Kidney (tissue), 14 donors: Measurements from ENCODE around the gene FN3K. TPM values are rescaled to one million over a fixed set of nuclear protein-coding genes. Genes with fewer than 3 reads are reported as not detected.

ENCODE experiments used
- DNase-seq, 5 donors: peaks; one replicate each; pipeline ENCODE4 v3.0.0-alpha.2; 2013 to 2020
- FAIRE-seq: peaks from 2 replicates; lab custom pipeline; 2012; peaks lifted over from hg19 to GRCh38; lab: Jason Lieb, UNC
- H3K27ac ChIP-seq, 2 donors: one replicate each; pipeline ENCODE4 v1.7.0; 2013; ENCODE audit warnings: low read depth in 2 of 2, low read length in 2 of 2, inconsistent platforms in 1 of 2
- H3K27me3 ChIP-seq: one replicate; pipeline ENCODE4 v1.7.1; 2013; ENCODE audit warnings: low read length, inconsistent platforms; ENCODE audit not compliant: control insufficient read depth, insufficient read depth
- H3K36me3 ChIP-seq, 3 donors: one replicate each; pipeline versions ENCODE4 v1.7.0 to v1.7.1; 2013; ENCODE audit warnings: low read length in 3 of 3, control low read depth in 1 of 3, inconsistent platforms in 1 of 3; ENCODE audit not compliant: insufficient read depth in 3 of 3, control insufficient read depth in 2 of 3
- H3K4me1 ChIP-seq, 3 donors: one replicate each; pipeline versions ENCODE4 v1.7.0 to v1.7.1; 2013; ENCODE audit warnings: low read length in 3 of 3, inconsistent platforms in 1 of 3, low read depth in 1 of 3; ENCODE audit not compliant: control insufficient read depth in 2 of 3, insufficient read depth in 2 of 3
- H3K4me3 ChIP-seq, 3 donors: one replicate each; pipeline versions ENCODE4 v1.7.0 to v1.8.1; 2013; ENCODE audit warnings: low read length in 3 of 3, control low read depth in 1 of 3, inconsistent platforms in 1 of 3
- H3K9ac ChIP-seq, 3 donors: one replicate each; pipeline versions ENCODE4 v1.7.0 to v1.7.1; 2013; ENCODE audit warnings: low read length in 3 of 3, control low read depth in 1 of 3, inconsistent platforms in 1 of 3
- H3K9me3 ChIP-seq, 3 donors: one replicate each; pipeline versions ENCODE4 v1.7.0 to v1.7.1; 2013; ENCODE audit warnings: low read length in 3 of 3, control low read depth in 1 of 3, inconsistent platforms in 1 of 3; ENCODE audit not compliant: control insufficient read depth in 2 of 3, insufficient read depth in 1 of 3
- CTCF ChIP-seq: IDR thresholded peaks from 3 replicates; pipeline ENCODE4 v1.5.1; 2012; ENCODE audit warnings: mild to moderate bottlenecking, moderate library complexity, borderline replicate concordance; ENCODE audit not compliant: insufficient read depth; ENCODE audit errors: extremely low read depth
- intact Hi-C: fragments of 100-400 bp; cut with DNase I; formaldehyde crosslinking; loops from one replicate; pipeline ENCODE4 v1.11.1; 2022
- polyA plus RNA-seq: library from polyadenylated mRNA; stranded (reverse); fragments of 350-450 nt; fragmentation: Illumina TruSeq; extraction: RNeasy Lipid Tissue Mini Kit (QIAGEN cat#74804); gene quantifications from one replicate; pipeline ENCODE4 v1.2.3, GENCODE V29; 2014; ENCODE audit warnings: low read depth, low replicate concordance; ENCODE audit not compliant: insufficient read depth
- total RNA-seq: library from RNA; stranded (reverse); fragmentation: NEBNext Ultra II Directional; extraction: Animal tissue kit (Norgen Biotek cat#: 25700); gene quantifications from one replicate; pipeline ENCODE4 v1.2.1, GENCODE V29; 2021
- donor health status: control.
- donor health status: control.
- donor health status: control.
- donor health status: control.
- donor health status: control.
- donor health status: DM: yes; HTN: yes; CAD: no.
- donor health status: Normal renal cell carcinoma (clear cell type).

Gene FN3K
- total and polyA plus RNA-seq, 2 donors from 2014 or later, result 33.3 to 114 TPM

GRCh38 chr17:82745524-82745923 is 10.1 kb downstream of the FN3K start:
- no peak for TF ChIP-seq CTCF
- Histone ChIP-seq H3K4me3 (no peak overlapping the region), H3K9me3 (peaks cover 0 to 2% (median 0%) of the 10 kb centered on the region in 3 donors), H3K27me3 (no peaks in the 10 kb centered on the region), H3K27ac (no peak overlapping the region), H3K4me1 (no peaks in the 10 kb centered on the region), H3K36me3 (peaks cover 7 to 18% (median 14%) of the 10 kb centered on the region in 3 donors), H3K9ac (no peak overlapping the region)
- DNase-seq (no peak), FAIRE-seq (no peak)
- intact Hi-C loops, result no loop called here

DNA sequence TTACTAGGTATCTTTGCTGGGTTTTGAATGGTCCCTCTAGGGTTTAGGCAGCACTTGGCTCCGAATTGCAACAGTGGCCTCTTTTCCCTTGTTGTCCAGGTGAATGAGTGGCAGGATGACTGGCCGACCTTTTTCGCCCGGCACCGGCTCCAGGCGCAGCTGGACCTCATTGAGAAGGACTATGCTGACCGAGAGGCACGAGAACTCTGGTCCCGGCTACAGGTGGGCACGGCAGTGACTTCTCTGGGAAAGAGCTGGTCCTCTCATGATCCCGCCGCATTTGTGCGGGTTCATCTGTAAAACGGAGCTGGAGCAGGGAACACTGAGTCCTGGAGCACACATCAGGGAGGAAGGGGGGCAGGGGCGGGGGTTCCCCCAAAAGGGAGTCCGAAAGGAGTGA is 13.3 kb downstream of the FN3K start:
- no peak overlapping the region for H3K27ac ChIP-seq
- H3K9ac ChIP-seq, result no peak overlapping the region
- no peak for TF ChIP-seq CTCF
- DNase-seq, result no peak
- H3K4me3 ChIP-seq, result no peak overlapping the region
- intact Hi-C loops, result no loop called here
- no peaks in the 10 kb centered on the region for H3K9me3 ChIP-seq
- no peaks in the 10 kb centered on the region for H3K27me3 ChIP-seq
- no peak for FAIRE-seq
- peaks cover 0 to under 1% (median 0%) of the 10 kb centered on the region in 3 donors for H3K36me3 ChIP-seq
- peaks cover 0 to 8% (median 5%) of the 10 kb centered on the region in 3 donors for H3K4me1 ChIP-seq

GRCh38 chr17:82750241-82750908 is 15.0 kb downstream of the FN3K start:
- no peak for FAIRE-seq
- no peak overlapping the region for H3K4me3 ChIP-seq
- peak in 3 of 5 donors; percentile 6 to 81 (median 68) for DNase-seq
- no peak for TF ChIP-seq CTCF
- no peak overlapping the region for H3K9ac ChIP-seq
- no peaks in the 10 kb centered on the region for H3K9me3 ChIP-seq
- no peaks in the 10 kb centered on the region for H3K27me3 ChIP-seq
- peaks cover 0 to 8% (median 5%) of the 10 kb centered on the region in 3 donors for H3K4me1 ChIP-seq
- intact Hi-C loops, result loop anchor here (10.0 kb wide), 1 partner anchor 96 kb away; no protein-coding TSS in a partner anchor
- no peak overlapping the region for H3K27ac ChIP-seq
- no peaks in the 10 kb centered on the region for H3K36me3 ChIP-seq
